ENCODE results near the gene ELL2.

The ELL2 gene

DNA sequence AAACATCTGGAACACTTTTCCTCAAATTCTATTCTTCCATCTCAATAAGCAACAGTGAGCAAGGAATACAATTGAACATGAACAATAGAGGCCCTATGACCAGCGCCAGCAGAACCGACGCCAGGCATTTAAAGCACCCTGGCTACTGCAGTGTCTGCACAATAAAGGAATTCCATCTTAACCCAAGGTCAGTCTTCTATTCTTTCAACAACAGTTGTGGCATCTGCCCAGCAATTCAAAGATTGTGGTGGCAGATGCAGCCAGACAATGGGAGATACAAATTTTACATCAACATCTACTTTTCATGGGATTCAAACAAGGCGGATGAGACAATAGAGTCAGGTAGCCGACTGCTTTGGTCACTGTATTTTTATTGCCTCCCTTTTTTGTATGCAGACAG is 65.9 kb downstream of the ELL2 start:
- no peaks in the 10 kb centered on the region for H3K79me2 ChIP-seq
- H3K4me2 ChIP-seq (ENCODE audit: low read length) = no peak overlapping the region
- H3K9ac ChIP-seq = no peak overlapping the region
- H3K4me1 ChIP-seq = peaks cover 9% of the 10 kb centered on the region
- no peaks in the 10 kb centered on the region for H3K9me3 ChIP-seq (ENCODE audit: control insufficient read depth, low read length)
- H3K36me3 ChIP-seq (ENCODE audit: control insufficient read depth, insufficient read depth, low read length) = no peaks in the 10 kb centered on the region
- H3K27me3 ChIP-seq (ENCODE audit: control insufficient read depth, insufficient read depth, low read length) = no peaks in the 10 kb centered on the region
- no peak overlapping the region for H3K4me3 ChIP-seq (ENCODE audit: low read depth, low read length)
- TF ChIP-seq CTCF (IDR thresholded peaks at IDR 0.05) = no peak
- H3K27ac ChIP-seq = no peak overlapping the region
- no peak overlapping the region for H2AFZ ChIP-seq

DNA sequence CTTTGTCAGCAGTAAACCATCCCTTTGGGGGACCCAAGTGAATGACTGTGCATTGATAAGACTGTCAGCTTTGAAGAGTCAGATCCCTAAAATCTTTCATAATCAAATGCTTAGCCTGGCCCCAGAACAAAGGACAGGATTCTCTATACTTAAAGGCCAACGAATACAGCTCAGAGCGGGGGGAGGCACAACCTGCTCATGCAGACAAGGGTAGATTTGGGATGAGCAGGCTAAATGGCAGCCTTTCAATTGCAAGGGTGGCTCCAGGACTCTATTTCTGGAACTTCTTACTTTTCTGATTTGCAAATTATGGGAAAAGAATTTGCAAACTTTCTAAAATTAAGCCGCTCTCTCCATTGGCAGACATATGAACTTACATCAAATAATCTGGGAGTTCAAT is 66.4 kb downstream of the ELL2 start:
- Histone ChIP-seq H3K4me2 (ENCODE audit: low read length) (no peak overlapping the region), H3K79me2 (no peaks in the 10 kb centered on the region), H3K36me3 (ENCODE audit: control insufficient read depth, insufficient read depth, low read length) (no peaks in the 10 kb centered on the region), H2AFZ (no peak overlapping the region), H3K4me3 (ENCODE audit: low read depth, low read length) (no peak overlapping the region), H3K27me3 (ENCODE audit: control insufficient read depth, insufficient read depth, low read length) (no peaks in the 10 kb centered on the region), H3K9ac (no peak overlapping the region), H3K9me3 (ENCODE audit: control insufficient read depth, low read length) (no peaks in the 10 kb centered on the region), H3K27ac (no peak overlapping the region), H3K4me1 (peaks cover 6% of the 10 kb centered on the region)
- no peak for TF ChIP-seq CTCF (IDR thresholded peaks at IDR 0.05)

- no peak overlapping the region for H3K9ac ChIP-seq
- H3K27me3 ChIP-seq (ENCODE audit: control insufficient read depth, insufficient read depth, low read length) = no peaks in the 10 kb centered on the region
- peak; percentile 56 for TF ChIP-seq CTCF (IDR thresholded peaks at IDR 0.05)
- H2AFZ ChIP-seq = no peak overlapping the region
- no peaks in the 10 kb centered on the region for H3K9me3 ChIP-seq (ENCODE audit: control insufficient read depth, low read length)
- no peak overlapping the region for H3K4me3 ChIP-seq (ENCODE audit: low read depth, low read length)
- no peaks in the 10 kb centered on the region for H3K79me2 ChIP-seq
- H3K4me2 ChIP-seq (ENCODE audit: low read length) = no peak overlapping the region
- no peak overlapping the region for H3K27ac ChIP-seq
- H3K36me3 ChIP-seq (ENCODE audit: control insufficient read depth, insufficient read depth, low read length) = no peaks in the 10 kb centered on the region
- H3K4me1 ChIP-seq = no peaks in the 10 kb centered on the region
Measured at GRCh38 chr5:95892784-95893354, 68.8 kb downstream of the ELL2 start.

DNA sequence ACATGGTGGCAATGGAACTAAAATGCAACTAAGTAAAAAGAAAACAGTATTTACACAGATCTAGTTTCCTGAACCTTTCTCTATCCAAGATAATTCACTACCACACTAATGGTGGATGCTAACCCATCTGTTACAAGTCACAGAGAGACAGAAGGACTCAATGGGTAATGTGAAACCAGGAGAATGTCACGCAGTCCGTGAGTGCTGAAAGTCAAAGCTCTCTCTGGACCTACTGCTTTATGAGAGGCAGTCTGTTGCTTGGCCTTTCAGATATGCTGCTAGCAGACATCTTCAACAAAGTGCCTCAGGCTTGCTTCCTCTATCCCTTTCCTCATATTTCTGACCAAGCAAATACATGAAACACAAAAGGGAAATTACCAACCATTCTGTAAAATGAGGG is 70.2 kb downstream of the ELL2 start:
- no peak for TF ChIP-seq CTCF (IDR thresholded peaks at IDR 0.05)

DNA sequence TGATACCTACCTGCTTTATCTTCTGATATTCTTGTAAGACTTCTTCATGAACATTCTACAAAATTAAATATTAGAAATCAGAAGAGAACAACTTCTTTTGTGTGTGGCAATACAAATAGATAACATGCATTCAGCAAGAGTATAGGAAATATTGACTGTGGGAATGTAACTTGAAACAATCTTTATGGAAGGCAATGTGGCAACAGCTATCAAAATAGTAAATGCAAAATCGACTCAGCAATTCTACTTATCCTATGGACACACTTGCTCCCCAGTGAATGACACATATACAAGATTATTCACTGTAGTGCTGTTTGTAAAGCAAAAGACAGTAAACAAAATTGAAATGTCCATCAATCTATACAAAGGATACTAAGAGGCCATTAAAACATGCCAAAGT is 72.6 kb downstream of the ELL2 start:
- no peak overlapping the region for H3K9ac ChIP-seq
- H3K9me3 ChIP-seq (ENCODE audit: control insufficient read depth, low read length) = no peaks in the 10 kb centered on the region
- no peaks in the 10 kb centered on the region for H3K79me2 ChIP-seq
- no peaks in the 10 kb centered on the region for H3K4me1 ChIP-seq
- TF ChIP-seq CTCF (IDR thresholded peaks at IDR 0.05) = no peak
- no peaks in the 10 kb centered on the region for H3K36me3 ChIP-seq (ENCODE audit: control insufficient read depth, insufficient read depth, low read length)
- no peak overlapping the region for H2AFZ ChIP-seq
- H3K27me3 ChIP-seq (ENCODE audit: control insufficient read depth, insufficient read depth, low read length) = no peaks in the 10 kb centered on the region
- H3K27ac ChIP-seq = no peak overlapping the region
- no peak overlapping the region for H3K4me2 ChIP-seq (ENCODE audit: low read length)
- H3K4me3 ChIP-seq (ENCODE audit: low read depth, low read length) = no peak overlapping the region

More for the DNA sequence above, 70.2 kb downstream of the ELL2 start:
- H3K27me3 ChIP-seq (ENCODE audit: control insufficient read depth, insufficient read depth, low read length) = no peaks in the 10 kb centered on the region
- no peaks in the 10 kb centered on the region for H3K4me1 ChIP-seq
- H3K4me3 ChIP-seq (ENCODE audit: low read depth, low read length) = no peak overlapping the region
- H3K9ac ChIP-seq = no peak overlapping the region
- H3K4me2 ChIP-seq (ENCODE audit: low read length) = no peak overlapping the region
- H3K9me3 ChIP-seq (ENCODE audit: control insufficient read depth, low read length) = no peaks in the 10 kb centered on the region
- no peak overlapping the region for H3K27ac ChIP-seq
- no peak overlapping the region for H2AFZ ChIP-seq
- no peaks in the 10 kb centered on the region for H3K36me3 ChIP-seq (ENCODE audit: control insufficient read depth, insufficient read depth, low read length)
- no peaks in the 10 kb centered on the region for H3K79me2 ChIP-seq

All from parathyroid adenoma (tissue), 2 donors.